ENCODE measurements around the gene SALL4.

- TF ChIP-seq CTCF (IDR thresholded peaks at IDR 0.05) (no peak), POLR2A (IDR thresholded peaks at IDR 0.05) (no peak)
Observed at GRCh38 chr20:51796340-51796739, 6.0 kb downstream of the SALL4 start.

All from transverse colon (tissue), 3 donors.